ENCODE measurements around the gene HOXA13.

DNA sequence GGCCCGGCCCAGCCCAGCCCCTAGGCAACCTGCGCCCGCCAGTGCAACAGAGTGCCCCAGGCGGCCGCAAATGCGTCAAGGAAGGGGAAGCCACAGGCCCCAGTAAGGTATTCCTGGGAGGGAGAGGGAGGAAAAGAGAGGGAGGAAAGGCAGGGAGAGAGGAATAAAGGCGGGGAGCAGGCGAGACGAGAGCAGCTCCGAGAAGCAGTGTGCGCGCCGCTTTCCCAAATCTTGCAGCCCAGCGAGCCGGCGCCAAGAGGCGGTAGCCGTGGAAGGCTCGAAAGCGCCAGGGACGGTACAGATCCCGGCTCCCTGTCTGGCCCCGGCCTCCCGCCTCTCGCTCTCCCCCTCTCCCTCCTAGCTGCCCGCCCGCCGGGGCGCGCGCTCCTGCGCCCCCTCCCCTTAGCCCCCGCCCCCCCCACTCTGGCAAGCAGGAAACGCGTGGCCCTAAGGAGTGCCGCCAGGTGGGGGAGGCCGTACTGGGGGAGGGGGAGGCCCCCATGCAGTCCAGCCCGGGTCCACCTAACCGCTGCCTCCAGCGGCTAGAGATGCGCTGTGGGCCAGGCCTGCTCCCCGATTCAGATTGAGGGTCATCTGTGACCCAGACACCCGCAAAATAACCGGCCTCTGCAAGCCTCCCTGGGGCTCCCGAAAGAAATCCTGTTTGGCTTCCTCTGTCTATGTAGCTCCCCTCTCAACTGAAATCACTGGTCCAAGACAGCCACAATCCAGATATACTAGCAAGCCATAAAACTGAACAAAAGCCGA, 30.0 kb downstream of the HOXA13 start:
- peak; percentile 69 for TF ChIP-seq EZH2 (IDR thresholded peaks at IDR 0.05; ENCODE audit: borderline replicate concordance, insufficient read depth, low read depth, low read length, poor library complexity, severe bottlenecking)
- TF ChIP-seq, protein P1, sequence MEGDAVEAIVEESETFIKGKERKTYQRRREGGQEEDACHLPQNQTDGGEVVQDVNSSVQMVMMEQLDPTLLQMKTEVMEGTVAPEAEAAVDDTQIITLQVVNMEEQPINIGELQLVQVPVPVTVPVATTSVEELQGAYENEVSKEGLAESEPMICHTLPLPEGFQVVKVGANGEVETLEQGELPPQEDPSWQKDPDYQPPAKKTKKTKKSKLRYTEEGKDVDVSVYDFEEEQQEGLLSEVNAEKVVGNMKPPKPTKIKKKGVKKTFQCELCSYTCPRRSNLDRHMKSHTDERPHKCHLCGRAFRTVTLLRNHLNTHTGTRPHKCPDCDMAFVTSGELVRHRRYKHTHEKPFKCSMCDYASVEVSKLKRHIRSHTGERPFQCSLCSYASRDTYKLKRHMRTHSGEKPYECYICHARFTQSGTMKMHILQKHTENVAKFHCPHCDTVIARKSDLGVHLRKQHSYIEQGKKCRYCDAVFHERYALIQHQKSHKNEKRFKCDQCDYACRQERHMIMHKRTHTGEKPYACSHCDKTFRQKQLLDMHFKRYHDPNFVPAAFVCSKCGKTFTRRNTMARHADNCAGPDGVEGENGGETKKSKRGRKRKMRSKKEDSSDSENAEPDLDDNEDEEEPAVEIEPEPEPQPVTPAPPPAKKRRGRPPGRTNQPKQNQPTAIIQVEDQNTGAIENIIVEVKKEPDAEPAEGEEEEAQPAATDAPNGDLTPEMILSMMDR (IDR thresholded peaks at IDR 0.05) = no peak
